ENCODE measurements around the gene ARID1B. TPM values are rescaled to one million over a fixed set of nuclear protein-coding genes. Genes with fewer than 3 reads are reported as not detected.

ARID1B gene
- polyA plus RNA-seq, 4 donors, result 57.0 to 87.6 (median 71.7) TPM

GRCh38 chr6:157187182-157188083 lies 410.3 kb downstream of the ARID1B start:
- no peak for DNase-seq (ENCODE audit: low read depth in 4 of 4, low spot score in 3 of 4)

GRCh38 chr6:157188213-157188612 lies 411.0 kb downstream of the ARID1B start:
- DNase-seq (ENCODE audit: low read depth in 4 of 4, low spot score in 3 of 4), result no peak

- DNase-seq (ENCODE audit: low read depth in 4 of 4, low spot score in 3 of 4), result no peak
Observed at GRCh38 chr6:157193443-157193996, 416.3 kb downstream of the ARID1B start.

GRCh38 chr6:157194110-157194509 lies 416.9 kb downstream of the ARID1B start:
- no peak for DNase-seq (ENCODE audit: low read depth in 4 of 4, low spot score in 3 of 4)

GRCh38 chr6:157194643-157195042 lies 417.5 kb downstream of the ARID1B start:
- DNase-seq (ENCODE audit: low read depth in 4 of 4, low spot score in 3 of 4), result no peak

GRCh38 chr6:157196391-157196790 lies 419.2 kb downstream of the ARID1B start:
- DNase-seq (ENCODE audit: low read depth in 4 of 4, low spot score in 3 of 4), result no peak

GRCh38 chr6:157198425-157199279 lies 421.5 kb downstream of the ARID1B start:
- DNase-seq (ENCODE audit: low read depth in 4 of 4, low spot score in 3 of 4), result peak in 1 of 4 donors; percentile 50

- DNase-seq (ENCODE audit: low read depth in 4 of 4, low spot score in 3 of 4), result no peak
Observed at GRCh38 chr6:157200117-157200516, 422.9 kb downstream of the ARID1B start.

- no peak for DNase-seq (ENCODE audit: low read depth in 4 of 4, low spot score in 3 of 4)
Observed at GRCh38 chr6:157200611-157201010, 423.4 kb downstream of the ARID1B start.

- DNase-seq (ENCODE audit: low read depth in 4 of 4, low spot score in 3 of 4), result no peak
Observed at GRCh38 chr6:157201083-157201482, 423.9 kb downstream of the ARID1B start.

- DNase-seq (ENCODE audit: low read depth in 4 of 4, low spot score in 3 of 4), result no peak
Observed at GRCh38 chr6:157203312-157203744, 426.1 kb downstream of the ARID1B start.

GRCh38 chr6:157203764-157204163 lies 426.6 kb downstream of the ARID1B start:
- no peak for DNase-seq (ENCODE audit: low read depth in 4 of 4, low spot score in 3 of 4)

GRCh38 chr6:157205473-157206358 lies 428.5 kb downstream of the ARID1B start:
- no peak for DNase-seq (ENCODE audit: low read depth in 4 of 4, low spot score in 3 of 4)

GRCh38 chr6:157206359-157206815 lies 429.2 kb downstream of the ARID1B start:
- no peak for DNase-seq (ENCODE audit: low read depth in 4 of 4, low spot score in 3 of 4)

GRCh38 chr6:157207521-157208076 lies 430.4 kb downstream of the ARID1B start:
- no peak for DNase-seq (ENCODE audit: low read depth in 4 of 4, low spot score in 3 of 4)

- DNase-seq (ENCODE audit: low read depth in 4 of 4, low spot score in 3 of 4), result no peak
Observed at GRCh38 chr6:157209865-157210530, 432.8 kb downstream of the ARID1B start.

GRCh38 chr6:157210954-157211353 lies 433.8 kb downstream of the ARID1B start:
- no peak for DNase-seq (ENCODE audit: low read depth in 4 of 4, low spot score in 3 of 4)

- DNase-seq (ENCODE audit: low read depth in 4 of 4, low spot score in 3 of 4), result no peak
Observed at GRCh38 chr6:157211603-157212455, 434.7 kb downstream of the ARID1B start.
